DND-41 (cell line): ENCODE measurements around the gene ZNF808.

Experiments
- CTCF ChIP-seq: IDR thresholded peaks from 2 replicates; pipeline ENCODE4 v1.5.1; 2012; ENCODE audit warnings: borderline replicate concordance, low read length, moderate library complexity, mild to moderate bottlenecking; ENCODE audit not compliant: poor library complexity, severe bottlenecking; ENCODE audit errors: extremely low read depth
- EZH2 ChIP-seq: IDR thresholded peaks from 3 replicates; pipeline ENCODE4 v1.6.1; 2012; ENCODE audit warnings: borderline replicate concordance, low read depth, mild to moderate bottlenecking, moderate library complexity, low read length, inconsistent platforms; ENCODE audit not compliant: severe bottlenecking

GRCh38 chr19:52585604-52586003 lies 58.1 kb downstream of the ZNF808 start:
- no peak for TF ChIP-seq CTCF
- no peak for TF ChIP-seq EZH2
